MM.1S (cell line): Measurements from ENCODE around the gene PTPRK.

Experiments
- DNase-seq: peaks from one replicate; pipeline ENCODE4 v3.0.0-alpha.2; 2015
- H2AFZ ChIP-seq: fragments of 300-600 bp; sonication (generic); 2 replicates; pipeline ENCODE4 v1.6.0; 2016; ENCODE audit warnings: antibody characterized with exemption, low read length
- H3F3A ChIP-seq: fragments of 300-600 bp; sonication (generic); 2 replicates; pipeline ENCODE4 v1.6.1; 2016; ENCODE audit warnings: mild to moderate bottlenecking, antibody characterized with exemption, low read length, moderate library complexity, mixed read lengths; ENCODE audit not compliant: insufficient read depth
- H3K27ac ChIP-seq: fragments of 300-600 bp; sonication (generic); 2 replicates; pipeline ENCODE4 v1.5.1; 2016; ENCODE audit warnings: mild to moderate bottlenecking, low read length
- H3K27me3 ChIP-seq: fragments of 300-600 bp; sonication (generic); replicated peaks from 2 replicates; pipeline ENCODE4 v1.6.0; 2016; ENCODE audit warnings: low read length; ENCODE audit not compliant: insufficient read depth
- H3K36me3 ChIP-seq: fragments of 300-600 bp; sonication (generic); replicated peaks from 2 replicates; pipeline ENCODE4 v1.6.1; 2016; ENCODE audit warnings: mild to moderate bottlenecking, low read length, mixed read lengths; ENCODE audit not compliant: insufficient read depth
- H3K4me1 ChIP-seq: fragments of 300-600 bp; sonication (generic); 2 replicates; pipeline ENCODE4 v1.6.1; 2016; ENCODE audit warnings: low read length, mixed read lengths
- H3K4me2 ChIP-seq: fragments of 300-600 bp; sonication (generic); 2 replicates; pipeline ENCODE4 v1.6.0; 2016; ENCODE audit warnings: low read depth, low read length
- H3K4me3 ChIP-seq: fragments of 300-600 bp; sonication (generic); 2 replicates; pipeline ENCODE4 v1.5.1; 2016; ENCODE audit warnings: low read length, mixed read lengths
- H3K79me2 ChIP-seq: fragments of 300-600 bp; sonication (generic); 2 replicates; pipeline ENCODE4 v1.6.1; 2016; ENCODE audit warnings: mixed run types, low read length, mixed read lengths
- H3K9ac ChIP-seq: fragments of 300-600 bp; sonication (generic); 2 replicates; pipeline ENCODE4 v1.6.1; 2016; ENCODE audit warnings: low read length, mixed read lengths
- H3K9me2 ChIP-seq: fragments of 300-600 bp; sonication (generic); replicated peaks from 2 replicates; pipeline ENCODE4 v1.6.1; 2016; ENCODE audit warnings: mild to moderate bottlenecking, low read length, mixed read lengths; ENCODE audit not compliant: insufficient read depth
- H3K9me3 ChIP-seq: fragments of 300-600 bp; sonication (generic); replicated peaks from 2 replicates; pipeline ENCODE4 v1.6.1; 2016; ENCODE audit warnings: mild to moderate bottlenecking, low read length, mixed read lengths; ENCODE audit not compliant: insufficient read depth
- H4K20me1 ChIP-seq: fragments of 300-600 bp; sonication (generic); 2 replicates; pipeline ENCODE4 v1.6.1; 2016; ENCODE audit warnings: mild to moderate bottlenecking, low read length, moderate library complexity, mixed read lengths; ENCODE audit not compliant: insufficient read depth
- EZH2 ChIP-seq: fragments of 300-600 bp; sonication (generic); optimal IDR thresholded peaks from 2 replicates; pipeline ENCODE3; 2017; ENCODE audit warnings: low read depth, mild to moderate bottlenecking, antibody characterized with exemption, low read length, mixed read lengths
- EZH2phosphoT487 ChIP-seq: fragments of 300-600 bp; sonication (generic); IDR thresholded peaks from 2 replicates; pipeline ENCODE4 v1.6.1; 2018; ENCODE audit warnings: antibody characterized with exemption, low read length
- TF ChIP-seq, protein P1 (sequence below): fragments of 300-600 bp; sonication (generic); IDR thresholded peaks from 2 replicates; pipeline ENCODE4 v1.5.1; 2016; ENCODE audit warnings: antibody characterized with exemption, low read length, mixed read lengths

The PTPRK gene

DNA sequence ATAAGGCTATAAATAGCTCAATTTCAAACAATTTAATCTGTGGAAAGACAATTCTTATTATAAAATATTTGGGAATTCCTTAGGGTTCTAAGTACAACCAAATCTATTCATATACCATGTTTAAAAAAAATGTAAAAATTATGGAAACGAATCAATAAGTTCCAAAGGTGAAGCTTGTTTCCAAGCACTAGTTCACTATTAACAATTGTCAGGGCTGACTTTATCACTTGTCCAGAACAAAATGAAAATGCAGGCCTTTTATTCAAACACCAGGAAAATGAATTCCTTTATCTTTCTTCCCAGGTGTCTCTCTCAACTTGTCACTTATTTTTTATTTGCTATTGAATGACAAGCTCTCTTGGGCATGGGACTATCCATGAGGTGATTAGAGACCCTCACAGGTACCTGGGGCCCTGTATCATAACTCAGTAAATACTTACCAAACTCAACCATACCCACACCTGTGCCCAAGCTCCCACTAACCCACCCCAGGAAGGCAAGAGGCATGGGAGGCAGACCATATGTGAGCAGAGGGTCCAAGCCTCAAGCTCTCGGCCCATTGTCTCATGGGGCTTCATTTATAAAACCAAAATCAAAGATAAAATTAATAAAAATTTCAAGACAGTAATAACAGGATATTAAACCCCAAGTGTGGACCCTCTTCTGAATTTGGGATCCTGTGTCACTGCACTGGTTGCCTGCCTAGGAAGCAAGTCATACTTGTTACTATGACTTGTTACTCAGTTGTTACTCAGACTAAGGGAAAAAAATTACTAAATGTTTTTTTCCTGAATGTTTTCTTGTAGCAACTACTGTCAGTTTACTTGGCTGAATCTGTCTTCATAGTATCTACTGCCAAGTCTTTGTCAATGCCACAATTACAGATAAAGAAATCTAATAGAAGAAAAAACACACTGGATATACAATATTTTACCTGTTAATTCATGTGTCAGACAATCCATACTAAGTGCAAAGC lies 54.7 kb downstream of the PTPRK start:
- Histone ChIP-seq H2AFZ (no peak overlapping the region), H3K36me3 (no peaks in the 10 kb centered on the region), H4K20me1 (no peaks in the 10 kb centered on the region), H3K27ac (no peak overlapping the region), H3K4me3 (no peak overlapping the region), H3K4me1 (no peaks in the 10 kb centered on the region), H3K27me3 (no peaks in the 10 kb centered on the region), H3K9me3 (no peaks in the 10 kb centered on the region), H3F3A (no peaks in the 10 kb centered on the region), H3K79me2 (no peaks in the 10 kb centered on the region), H3K4me2 (no peak overlapping the region), H3K9ac (no peak overlapping the region), H3K9me2 (no peaks in the 10 kb centered on the region)
- TF ChIP-seq, protein P1, sequence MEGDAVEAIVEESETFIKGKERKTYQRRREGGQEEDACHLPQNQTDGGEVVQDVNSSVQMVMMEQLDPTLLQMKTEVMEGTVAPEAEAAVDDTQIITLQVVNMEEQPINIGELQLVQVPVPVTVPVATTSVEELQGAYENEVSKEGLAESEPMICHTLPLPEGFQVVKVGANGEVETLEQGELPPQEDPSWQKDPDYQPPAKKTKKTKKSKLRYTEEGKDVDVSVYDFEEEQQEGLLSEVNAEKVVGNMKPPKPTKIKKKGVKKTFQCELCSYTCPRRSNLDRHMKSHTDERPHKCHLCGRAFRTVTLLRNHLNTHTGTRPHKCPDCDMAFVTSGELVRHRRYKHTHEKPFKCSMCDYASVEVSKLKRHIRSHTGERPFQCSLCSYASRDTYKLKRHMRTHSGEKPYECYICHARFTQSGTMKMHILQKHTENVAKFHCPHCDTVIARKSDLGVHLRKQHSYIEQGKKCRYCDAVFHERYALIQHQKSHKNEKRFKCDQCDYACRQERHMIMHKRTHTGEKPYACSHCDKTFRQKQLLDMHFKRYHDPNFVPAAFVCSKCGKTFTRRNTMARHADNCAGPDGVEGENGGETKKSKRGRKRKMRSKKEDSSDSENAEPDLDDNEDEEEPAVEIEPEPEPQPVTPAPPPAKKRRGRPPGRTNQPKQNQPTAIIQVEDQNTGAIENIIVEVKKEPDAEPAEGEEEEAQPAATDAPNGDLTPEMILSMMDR = no peak
- DNase-seq = no peak

GRCh38 chr6:128464790-128465189 lies 55.6 kb downstream of the PTPRK start:
- Histone ChIP-seq H3K9me2 (no peaks in the 10 kb centered on the region), H3K27ac (no peak overlapping the region), H4K20me1 (no peaks in the 10 kb centered on the region), H3K9ac (no peak overlapping the region), H3F3A (no peaks in the 10 kb centered on the region), H3K27me3 (no peaks in the 10 kb centered on the region), H3K36me3 (no peaks in the 10 kb centered on the region), H3K9me3 (no peaks in the 10 kb centered on the region), H2AFZ (no peak overlapping the region), H3K79me2 (no peaks in the 10 kb centered on the region), H3K4me1 (no peaks in the 10 kb centered on the region), H3K4me2 (no peak overlapping the region), H3K4me3 (no peak overlapping the region)
- TF ChIP-seq, protein P1 = no peak
- TF ChIP-seq EZH2 (no peak), EZH2phosphoT487 (no peak)
- DNase-seq = no peak

GRCh38 chr6:128463942-128464341 lies 56.5 kb downstream of the PTPRK start:
- Histone ChIP-seq H3K4me1 (no peaks in the 10 kb centered on the region), H3K79me2 (no peaks in the 10 kb centered on the region), H4K20me1 (no peaks in the 10 kb centered on the region), H3K9me3 (no peaks in the 10 kb centered on the region), H3K4me3 (no peak overlapping the region), H3K36me3 (no peaks in the 10 kb centered on the region), H3K27ac (no peak overlapping the region), H3K27me3 (no peaks in the 10 kb centered on the region), H3F3A (no peaks in the 10 kb centered on the region), H3K9me2 (no peaks in the 10 kb centered on the region), H3K4me2 (no peak overlapping the region), H2AFZ (no peak overlapping the region), H3K9ac (no peak overlapping the region)
- DNase-seq = no peak
- no peak for TF ChIP-seq EZH2phosphoT487
- TF ChIP-seq, protein P1 = no peak
- no peak for TF ChIP-seq EZH2
